ENCODE data around the gene ERICH6B.

ERICH6B gene

GRCh38 chr13:45496942-45497341 lies 118.6 kb downstream of the ERICH6B start:
- no peak for DNase-seq (ENCODE audit: extremely low read depth, low read depth)

GRCh38 chr13:45492538-45492937 lies 123.0 kb downstream of the ERICH6B start:
- DNase-seq (ENCODE audit: extremely low read depth, low read depth), result no peak
- no peak for TF ChIP-seq CTCF (IDR thresholded peaks at IDR 0.05; ENCODE audit: low read depth, low read length)

More at GRCh38 chr13:45496942-45497341, 118.6 kb downstream of the ERICH6B start:
- no peak for TF ChIP-seq CTCF (IDR thresholded peaks at IDR 0.05; ENCODE audit: low read depth, low read length)
